K562 (cell line): Measurements from ENCODE around the gene QRFP. TPM values are rescaled to one million over a fixed set of nuclear protein-coding genes. Genes with fewer than 3 reads are reported as not detected.

Experiments
- CHD2 ChIP-seq: IDR thresholded peaks from 2 replicates; pipeline ENCODE4 v1.6.1; 2011; ENCODE audit warnings: low read depth, low read length
- NFATC3 ChIP-seq: fragments of 450-650 bp; IDR thresholded peaks from 2 replicates; pipeline ENCODE4 v1.6.1; 2017; ENCODE audit warnings: mild to moderate bottlenecking
- RBM14 ChIP-seq: fragments of 200-400 bp; formaldehyde crosslinking; IDR thresholded peaks from 2 replicates; pipeline ENCODE4 v1.6.1; 2018; ENCODE audit warnings: low read depth, mild to moderate bottlenecking, low read length, moderate library complexity, borderline replicate concordance; ENCODE audit not compliant: insufficient read depth
- RBM22 ChIP-seq: fragments of 200-400 bp; formaldehyde crosslinking; IDR thresholded peaks from 2 replicates; pipeline ENCODE4 v1.6.1; 2018; ENCODE audit warnings: low read length, low read depth; ENCODE audit not compliant: poor library complexity, severe bottlenecking
- ZNF311 ChIP-seq: fragments of 250-450 bp; sonication (Bioruptor Pico); IDR thresholded peaks from 2 replicates; pipeline ENCODE4 v1.4.0; 2020; ENCODE audit warnings: mild to moderate bottlenecking, moderate library complexity
- ZNF431 ChIP-seq: sonication (generic); formaldehyde crosslinking; IDR thresholded peaks from 2 replicates; pipeline ENCODE4 v1.8.0; 2022; ENCODE audit warnings: mild to moderate bottlenecking, missing genetic modification reagents
- polyA plus RNA-seq, 8 experiments: library from polyadenylated mRNA; depleted of rRNA in 4 of 8; stranded (reverse) in 5 of 8; unstranded in 3 of 8; fragments of >200 nt; fragmentation: Nextera tagmentation in 2 of 8; fragmentation: Illumina TruSeq in 1 of 8; extraction: Ambion mirVana in 2 of 8; extraction: Trizol in 1 of 8; gene quantifications; 2 replicates each; pipeline versions ENCODE4 v1.2.1 to v1.2.3, GENCODE V29; 2011 to 2014; ENCODE audit warnings: inconsistent platforms in 1 of 8, missing spikeins in 1 of 8
- total RNA-seq, 7 experiments: library from RNA; depleted of rRNA in 6 of 7; stranded (reverse); fragments of >200 nt in 6 of 7; fragmentation: Illumina TruSeq in 2 of 7; extraction: Trizol in 2 of 7; gene quantifications; 2 replicates each; pipeline versions ENCODE4 v1.2.1 to v1.2.3, GENCODE V29; 2011 to 2021; ENCODE audit warnings: low replicate concordance in 1 of 7
- TF ChIP-seq, protein P1 (sequence below): fragments of 150-350 bp; conservative IDR thresholded peaks from 2 replicates; pipeline ENCODE4 v1.6.1; 2014; ENCODE audit warnings: low read length

The QRFP gene
- total and polyA plus RNA-seq, 9 of the 15 experiments (the other 6 are each of a cell fraction or from before 2014, with no cell fraction given), result not detected

DNA sequence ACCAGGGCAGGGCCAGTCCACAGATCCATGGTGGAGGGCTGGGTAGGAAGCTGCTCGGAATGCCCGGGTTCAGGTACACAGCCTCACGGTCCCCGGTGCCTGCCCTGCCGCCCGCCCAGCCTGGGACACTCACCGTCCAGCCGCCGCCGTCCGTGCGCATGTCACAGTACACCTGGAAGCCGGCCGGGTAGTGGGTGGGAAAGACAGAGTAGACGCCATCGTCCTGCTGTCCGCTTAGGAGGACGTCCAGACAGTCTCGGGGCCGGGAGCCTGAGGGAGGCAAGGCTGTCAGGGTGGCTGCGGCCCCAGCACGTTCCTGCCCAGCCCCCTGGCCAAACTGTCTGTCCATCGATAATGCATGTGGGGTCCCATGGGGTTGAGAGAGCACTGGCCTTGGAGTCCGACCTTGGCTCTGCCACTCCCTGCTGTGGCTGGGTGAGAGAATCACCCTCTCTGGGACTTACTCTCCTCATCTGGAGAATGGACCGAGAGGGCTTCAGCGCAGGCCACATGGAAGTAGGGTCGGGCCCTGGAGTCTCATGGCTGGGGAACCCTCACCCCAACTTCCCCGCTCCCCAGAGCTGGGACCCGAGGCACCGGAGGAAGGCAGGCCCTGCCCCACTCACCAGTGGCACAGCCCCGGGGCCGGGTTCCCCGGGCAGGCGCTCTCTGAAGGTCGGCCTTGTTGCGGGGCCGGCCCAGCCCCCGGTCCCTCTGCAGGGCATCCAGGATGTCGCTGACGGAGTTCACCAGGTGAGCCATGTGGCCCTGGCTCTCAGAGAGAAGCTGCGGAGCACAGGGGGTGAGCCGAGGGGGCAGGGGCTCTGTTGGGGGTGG is 27.2 kb upstream of the QRFP start (continued):
- TF ChIP-seq RBM14, result no peak
- no peak for TF ChIP-seq NFATC3
- TF ChIP-seq RBM22, result no peak
- TF ChIP-seq ZNF311 (CRISPR knock-in tag), result no peak
- TF ChIP-seq CHD2, result 0 out of 2 replicates have a peak, but pooled peaks have one; percentile 5
- TF ChIP-seq, protein P1, sequence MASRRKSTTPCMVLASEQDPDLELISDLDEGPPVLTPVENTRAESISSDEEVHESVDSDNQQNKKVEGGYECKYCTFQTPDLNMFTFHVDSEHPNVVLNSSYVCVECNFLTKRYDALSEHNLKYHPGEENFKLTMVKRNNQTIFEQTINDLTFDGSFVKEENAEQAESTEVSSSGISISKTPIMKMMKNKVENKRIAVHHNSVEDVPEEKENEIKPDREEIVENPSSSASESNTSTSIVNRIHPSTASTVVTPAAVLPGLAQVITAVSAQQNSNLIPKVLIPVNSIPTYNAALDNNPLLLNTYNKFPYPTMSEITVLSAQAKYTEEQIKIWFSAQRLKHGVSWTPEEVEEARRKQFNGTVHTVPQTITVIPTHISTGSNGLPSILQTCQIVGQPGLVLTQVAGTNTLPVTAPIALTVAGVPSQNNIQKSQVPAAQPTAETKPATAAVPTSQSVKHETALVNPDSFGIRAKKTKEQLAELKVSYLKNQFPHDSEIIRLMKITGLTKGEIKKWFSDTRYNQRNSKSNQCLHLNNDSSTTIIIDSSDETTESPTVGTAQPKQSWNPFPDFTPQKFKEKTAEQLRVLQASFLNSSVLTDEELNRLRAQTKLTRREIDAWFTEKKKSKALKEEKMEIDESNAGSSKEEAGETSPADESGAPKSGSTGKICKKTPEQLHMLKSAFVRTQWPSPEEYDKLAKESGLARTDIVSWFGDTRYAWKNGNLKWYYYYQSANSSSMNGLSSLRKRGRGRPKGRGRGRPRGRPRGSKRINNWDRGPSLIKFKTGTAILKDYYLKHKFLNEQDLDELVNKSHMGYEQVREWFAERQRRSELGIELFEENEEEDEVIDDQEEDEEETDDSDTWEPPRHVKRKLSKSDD, result 0 out of 2 replicates have a peak, but pooled peaks have one; percentile 29
- TF ChIP-seq ZNF431, result no peak
